ENCODE results near the gene ATF3.

The ATF3 gene

GRCh38 chr1:212600071-212600915 lies 8.3 kb upstream of the ATF3 start:
- H3K4me3 ChIP-seq (ENCODE audit: low read depth, low read length) = no peak overlapping the region
- no peaks in the 10 kb centered on the region for H3K9me3 ChIP-seq (ENCODE audit: control insufficient read depth, insufficient read depth, low read depth, low read length)
- H3K9ac ChIP-seq (ENCODE audit: low read length) = no peak overlapping the region
- H3K36me3 ChIP-seq (ENCODE audit: control insufficient read depth, insufficient read depth, low read length) = no peaks in the 10 kb centered on the region
- peaks cover 39% of the 10 kb centered on the region for H3K27me3 ChIP-seq (ENCODE audit: control insufficient read depth, insufficient read depth, low read length)
- no peak overlapping the region for H3K27ac ChIP-seq (ENCODE audit: low read depth, low read length)
- peaks cover 21% of the 10 kb centered on the region for H3K4me1 ChIP-seq (ENCODE audit: control insufficient read depth, insufficient read depth, low read length)

GRCh38 chr1:212600980-212601379 lies 7.6 kb upstream of the ATF3 start:
- no peaks in the 10 kb centered on the region for H3K9me3 ChIP-seq (ENCODE audit: control insufficient read depth, insufficient read depth, low read depth, low read length)

GRCh38 chr1:212601524-212601923 lies 7.0 kb upstream of the ATF3 start:
- Histone ChIP-seq H3K4me3 (ENCODE audit: low read depth, low read length) (no peak overlapping the region), H3K9me3 (ENCODE audit: control insufficient read depth, insufficient read depth, low read depth, low read length) (no peaks in the 10 kb centered on the region), H3K4me1 (ENCODE audit: control insufficient read depth, insufficient read depth, low read length) (peaks cover 23% of the 10 kb centered on the region), H3K27me3 (ENCODE audit: control insufficient read depth, insufficient read depth, low read length) (peaks cover 52% of the 10 kb centered on the region), H3K36me3 (ENCODE audit: control insufficient read depth, insufficient read depth, low read length) (no peaks in the 10 kb centered on the region), H3K27ac (ENCODE audit: low read depth, low read length) (no peak overlapping the region), H3K9ac (ENCODE audit: low read length) (no peak overlapping the region)

More at GRCh38 chr1:212600980-212601379, 7.6 kb upstream of the ATF3 start:
- Histone ChIP-seq H3K27ac (ENCODE audit: low read depth, low read length) (no peak overlapping the region), H3K36me3 (ENCODE audit: control insufficient read depth, insufficient read depth, low read length) (no peaks in the 10 kb centered on the region), H3K27me3 (ENCODE audit: control insufficient read depth, insufficient read depth, low read length) (peaks cover 46% of the 10 kb centered on the region), H3K4me3 (ENCODE audit: low read depth, low read length) (no peak overlapping the region), H3K9ac (ENCODE audit: low read length) (no peak overlapping the region), H3K4me1 (ENCODE audit: control insufficient read depth, insufficient read depth, low read length) (peaks cover 23% of the 10 kb centered on the region)

- no peak overlapping the region for H3K27ac ChIP-seq (ENCODE audit: low read depth, low read length)
- peaks cover 30% of the 10 kb centered on the region for H3K4me1 ChIP-seq (ENCODE audit: control insufficient read depth, insufficient read depth, low read length)
- H3K4me3 ChIP-seq (ENCODE audit: low read depth, low read length) = peak overlapping the region; percentile 90; the same call in 1 of the 2 replicates
- no peaks in the 10 kb centered on the region for H3K36me3 ChIP-seq (ENCODE audit: control insufficient read depth, insufficient read depth, low read length)
- H3K9me3 ChIP-seq (ENCODE audit: control insufficient read depth, insufficient read depth, low read depth, low read length) = no peaks in the 10 kb centered on the region
- peaks cover 78% of the 10 kb centered on the region for H3K27me3 ChIP-seq (ENCODE audit: control insufficient read depth, insufficient read depth, low read length)
- peak overlapping the region; percentile 40 for H3K9ac ChIP-seq (ENCODE audit: low read length)
Observed at GRCh38 chr1:212605441-212606394, 2.8 kb upstream of the ATF3 start.

- Histone ChIP-seq H3K4me1 (ENCODE audit: control insufficient read depth, insufficient read depth, low read length) (peaks cover 39% of the 10 kb centered on the region), H3K9ac (ENCODE audit: low read length) (peak overlapping the region; percentile 90), H3K36me3 (ENCODE audit: control insufficient read depth, insufficient read depth, low read length) (no peaks in the 10 kb centered on the region), H3K27ac (ENCODE audit: low read depth, low read length) (no peak overlapping the region), H3K4me3 (ENCODE audit: low read depth, low read length) (peak overlapping the region; percentile 90), H3K27me3 (ENCODE audit: control insufficient read depth, insufficient read depth, low read length) (peaks cover 75% of the 10 kb centered on the region), H3K9me3 (ENCODE audit: control insufficient read depth, insufficient read depth, low read depth, low read length) (no peaks in the 10 kb centered on the region)
Observed at GRCh38 chr1:212606395-212607205, 2.0 kb upstream of the ATF3 start.

GRCh38 chr1:212607206-212607912 lies 1.2 kb upstream of the ATF3 start:
- H3K4me1 ChIP-seq (ENCODE audit: control insufficient read depth, insufficient read depth, low read length) = peaks cover 47% of the 10 kb centered on the region
- peak overlapping the region; percentile 68; the same call in 1 of the 2 replicates for H3K27ac ChIP-seq (ENCODE audit: low read depth, low read length)
- H3K9me3 ChIP-seq (ENCODE audit: control insufficient read depth, insufficient read depth, low read depth, low read length) = no peaks in the 10 kb centered on the region
- H3K4me3 ChIP-seq (ENCODE audit: low read depth, low read length) = peak overlapping the region; percentile 90
- H3K9ac ChIP-seq (ENCODE audit: low read length) = peak overlapping the region; percentile 90
- no peaks in the 10 kb centered on the region for H3K36me3 ChIP-seq (ENCODE audit: control insufficient read depth, insufficient read depth, low read length)
- H3K27me3 ChIP-seq (ENCODE audit: control insufficient read depth, insufficient read depth, low read length) = peaks cover 67% of the 10 kb centered on the region

GRCh38 chr1:212607913-212608391 lies 609 bp upstream of the ATF3 start:
- Histone ChIP-seq H3K36me3 (ENCODE audit: control insufficient read depth, insufficient read depth, low read length) (no peaks in the 10 kb centered on the region), H3K9me3 (ENCODE audit: control insufficient read depth, insufficient read depth, low read depth, low read length) (no peaks in the 10 kb centered on the region), H3K9ac (ENCODE audit: low read length) (peak overlapping the region; percentile 93), H3K4me1 (ENCODE audit: control insufficient read depth, insufficient read depth, low read length) (peaks cover 53% of the 10 kb centered on the region), H3K27ac (ENCODE audit: low read depth, low read length) (peak overlapping the region; percentile 68; the same call in 1 of the 2 replicates), H3K4me3 (ENCODE audit: low read depth, low read length) (peak overlapping the region; percentile 90), H3K27me3 (ENCODE audit: control insufficient read depth, insufficient read depth, low read length) (peaks cover 61% of the 10 kb centered on the region)

GRCh38 chr1:212608959-212609700 lies 569 bp downstream of the ATF3 start:
- Histone ChIP-seq H3K4me3 (ENCODE audit: low read depth, low read length) (peak overlapping the region; percentile 90), H3K9ac (ENCODE audit: low read length) (peak overlapping the region; percentile 93), H3K27ac (ENCODE audit: low read depth, low read length) (peak overlapping the region; percentile 87; the same call in 1 of the 2 replicates), H3K9me3 (ENCODE audit: control insufficient read depth, insufficient read depth, low read depth, low read length) (no peaks in the 10 kb centered on the region), H3K27me3 (ENCODE audit: control insufficient read depth, insufficient read depth, low read length) (peaks cover 51% of the 10 kb centered on the region), H3K4me1 (ENCODE audit: control insufficient read depth, insufficient read depth, low read length) (peaks cover 64% of the 10 kb centered on the region), H3K36me3 (ENCODE audit: control insufficient read depth, insufficient read depth, low read length) (no peaks in the 10 kb centered on the region)

GRCh38 chr1:212609701-212610574 lies 1.4 kb downstream of the ATF3 start:
- peaks cover 4% of the 10 kb centered on the region for H3K36me3 ChIP-seq (ENCODE audit: control insufficient read depth, insufficient read depth, low read length)
- H3K4me1 ChIP-seq (ENCODE audit: control insufficient read depth, insufficient read depth, low read length) = peaks cover 61% of the 10 kb centered on the region
- peak overlapping the region; percentile 90 for H3K4me3 ChIP-seq (ENCODE audit: low read depth, low read length)
- no peaks in the 10 kb centered on the region for H3K9me3 ChIP-seq (ENCODE audit: control insufficient read depth, insufficient read depth, low read depth, low read length)
- H3K27ac ChIP-seq (ENCODE audit: low read depth, low read length) = no peak overlapping the region; the same call in 1 of the 2 replicates
- peaks cover 43% of the 10 kb centered on the region for H3K27me3 ChIP-seq (ENCODE audit: control insufficient read depth, insufficient read depth, low read length)
- H3K9ac ChIP-seq (ENCODE audit: low read length) = peak overlapping the region; percentile 93

All from HUES6 (cell line).